CD14-positive monocyte (primary cell): ENCODE measurements around the gene VPS37B. TPM values are rescaled to one million over a fixed set of nuclear protein-coding genes. Genes with fewer than 3 reads are reported as not detected.

Source experiments
- DNase-seq, 3 donors: peaks; one replicate each; pipeline ENCODE4 v3.0.0-alpha.2; 2011 to 2022
- H2AFZ ChIP-seq: 2 replicates; pipeline ENCODE4 v1.6.0; 2012; ENCODE audit warnings: mild to moderate bottlenecking, low read depth, low read length, inconsistent platforms; ENCODE audit not compliant: insufficient read depth, poor library complexity, severe bottlenecking
- H3K27ac ChIP-seq, 2 donors: 1 replicate in 1 of 2; 2 replicates in 1 of 2; pipeline ENCODE4 v1.5.1; 2012 to 2013; ENCODE audit warnings: low read length in 2 of 2, control low read depth in 1 of 2, inconsistent platforms in 1 of 2, low read depth in 1 of 2, mild to moderate bottlenecking in 1 of 2
- H3K27me3 ChIP-seq, 2 donors: one replicate each; pipeline versions ENCODE4 v1.6.0 to v1.6.1; 2011 to 2013; ENCODE audit warnings: low read length in 2 of 2; ENCODE audit not compliant: control insufficient read depth in 2 of 2, insufficient read depth in 2 of 2
- H3K36me3 ChIP-seq, 2 donors: replicated peaks in 1 of 2; 1 replicate in 1 of 2; 2 replicates in 1 of 2; pipeline versions ENCODE4 v1.5.1 to v1.6.1; 2012 to 2013; ENCODE audit warnings: low read length in 2 of 2, control low read depth in 1 of 2, inconsistent platforms in 1 of 2, mild to moderate bottlenecking in 1 of 2; ENCODE audit not compliant: insufficient read depth in 2 of 2, control insufficient read depth in 1 of 2
- H3K4me1 ChIP-seq, 2 donors: 1 replicate in 1 of 2; 2 replicates in 1 of 2; pipeline versions ENCODE4 v1.5.1 to v1.6.1; 2012 to 2013; ENCODE audit warnings: low read length in 2 of 2, control low read depth in 1 of 2, inconsistent platforms in 1 of 2, mild to moderate bottlenecking in 1 of 2, moderate library complexity in 1 of 2; ENCODE audit not compliant: insufficient read depth in 2 of 2, control insufficient read depth in 1 of 2
- H3K4me2 ChIP-seq: replicated peaks from 2 replicates; pipeline ENCODE3; 2012; ENCODE audit warnings: low read length, moderate library complexity, mild to moderate bottlenecking; ENCODE audit not compliant: poor library complexity, severe bottlenecking; ENCODE audit errors: extremely low read depth
- H3K4me3 ChIP-seq, 3 experiments: fragments of 200-600 bp in 1 of 3; sonication (generic) in 1 of 3; replicated peaks in 1 of 3; 1 replicate in 2 of 3; 2 replicates in 1 of 3; pipeline ENCODE4 v1.5.1; 2011 to 2013; ENCODE audit warnings: low read length in 3 of 3, mild to moderate bottlenecking in 3 of 3, control low read depth in 2 of 3, low read depth in 2 of 3, inconsistent platforms in 1 of 3, moderate library complexity in 1 of 3
- H3K79me2 ChIP-seq: 2 replicates; pipeline ENCODE4 v1.6.0; 2012; ENCODE audit warnings: mild to moderate bottlenecking, control low read depth, inconsistent platforms, low read length, moderate library complexity; ENCODE audit not compliant: insufficient read depth
- H3K9ac ChIP-seq: 2 replicates; pipeline ENCODE4 v1.6.0; 2017; ENCODE audit warnings: low read length, mild to moderate bottlenecking; ENCODE audit not compliant: insufficient read depth, poor library complexity, severe bottlenecking
- H3K9me3 ChIP-seq, 2 donors: replicated peaks in 1 of 2; 1 replicate in 1 of 2; 2 replicates in 1 of 2; pipeline versions ENCODE4 v1.5.1 to v1.6.1; 2012 to 2013; ENCODE audit warnings: low read length in 2 of 2, control low read depth in 1 of 2; ENCODE audit not compliant: control insufficient read depth in 1 of 2, insufficient read depth in 1 of 2
- H4K20me1 ChIP-seq: 2 replicates; pipeline ENCODE4 v1.6.0; 2012; ENCODE audit warnings: mild to moderate bottlenecking, low read length, control low read depth, moderate library complexity; ENCODE audit not compliant: insufficient read depth
- H3K27ac Mint-ChIP-seq, 7 donors: one replicate each; pipeline ENCODE4 v1.8.0; 2020; ENCODE audit warnings: mild to moderate bottlenecking in 7 of 7, mixed read lengths in 7 of 7, moderate library complexity in 6 of 7, inconsistent platforms in 2 of 7
- H3K27me3 Mint-ChIP-seq, 3 donors: one replicate each; pipeline ENCODE4 v1.8.0; 2021 to 2022; ENCODE audit warnings: low read depth in 3 of 3, mild to moderate bottlenecking in 3 of 3, mixed read lengths in 3 of 3, moderate library complexity in 3 of 3, inconsistent platforms in 1 of 3
- H3K36me3 Mint-ChIP-seq, 2 donors: one replicate each; pipeline ENCODE4 v1.8.0; 2020; ENCODE audit warnings: mixed read lengths in 2 of 2, inconsistent platforms in 1 of 2, mild to moderate bottlenecking in 1 of 2
- H3K4me1 Mint-ChIP-seq: one replicate; pipeline ENCODE4 v1.8.0; 2020; ENCODE audit warnings: mild to moderate bottlenecking, mixed read lengths
- H3K4me3 Mint-ChIP-seq, 2 donors: one replicate each; pipeline ENCODE4 v1.8.0; 2020; ENCODE audit warnings: mild to moderate bottlenecking in 2 of 2, mixed read lengths in 2 of 2, moderate library complexity in 1 of 2
- H3K9me3 Mint-ChIP-seq, 7 donors: one replicate each; pipeline ENCODE4 v1.8.0; 2020 to 2022; ENCODE audit warnings: mixed read lengths in 7 of 7, mild to moderate bottlenecking in 6 of 7, moderate library complexity in 6 of 7, inconsistent platforms in 2 of 7
- CTCF ChIP-seq: fragments of 200-600 bp; IDR thresholded peaks from one replicate; pipeline ENCODE4 v1.8.0; 2022; ENCODE audit warnings: antibody characterized with exemption, mild to moderate bottlenecking
- WGBS: methylation state at CpG from one replicate; pipeline ENCODE4 v1.1.5; 2013; ENCODE audit warnings: missing lambda C conversion rate; ENCODE audit not compliant: insufficient coverage; 5-methylcytosine and 5-hydroxymethylcytosine counted together
- intact Hi-C, 2 donors: fragments of 100-400 bp; cut with micrococcal nuclease; formaldehyde crosslinking; loops; one replicate each; pipeline versions ENCODE4 v1.15.0 to v1.15.1; 2023
- polyA plus RNA-seq, 3 donors: library from polyadenylated mRNA; depleted of rRNA in 1 of 3; unstranded in 2 of 3; stranded (reverse) in 1 of 3; fragments of 300-500 nt in 2 of 3; fragments of >200 nt in 1 of 3; fragmentation: Illumina TruSeq in 2 of 3; gene quantifications; 1 replicate in 2 of 3; 2 replicates in 1 of 3; pipeline ENCODE4 v1.2.3, GENCODE V29; 2012 to 2021

Gene VPS37B
- polyA plus RNA-seq, 3 donors: 12.3 to 34.3 (median 16.4) TPM

- Histone ChIP-seq H3K27ac (no peak overlapping the region), H3K4me3 (no peak overlapping the region), H3K79me2 (no peaks in the 10 kb centered on the region), H4K20me1 (peaks cover 10% of the 10 kb centered on the region), H3K9me3 (no peaks in the 10 kb centered on the region), H2AFZ (no peak overlapping the region), H3K27me3 (no peaks in the 10 kb centered on the region), H3K9ac (no peak overlapping the region), H3K4me2 (no peak overlapping the region), H3K4me1 (peaks cover 0 to 4% of the 10 kb centered on the region in 2 donors), H3K36me3 (no peaks in the 10 kb centered on the region)
- Mint-ChIP-seq H3K4me1 (no peaks in the 10 kb centered on the region), H3K9me3 (no peaks in the 10 kb centered on the region), H3K27me3 (peaks cover 0 to 7% (median 1%) of the 10 kb centered on the region in 3 donors), H3K36me3 (no peaks in the 10 kb centered on the region), H3K27ac (no peak overlapping the region), H3K4me3 (no peak overlapping the region)
- 98% methylated on average over 22 of the region's 24 CpGs for WGBS
- DNase-seq: no peak
- intact Hi-C loops: no loop called here
- TF ChIP-seq CTCF: no peak
Observed at GRCh38 chr12:122856999-122857671, 38.8 kb downstream of the VPS37B start.

- Histone ChIP-seq H3K27me3 (no peaks in the 10 kb centered on the region), H3K79me2 (no peaks in the 10 kb centered on the region), H3K36me3 (no peaks in the 10 kb centered on the region), H3K9me3 (no peaks in the 10 kb centered on the region), H3K27ac (no peak overlapping the region), H3K4me3 (no peak overlapping the region), H4K20me1 (peaks cover 5% of the 10 kb centered on the region), H3K4me1 (peaks cover 0 to 4% of the 10 kb centered on the region in 2 donors), H3K4me2 (no peak overlapping the region), H3K9ac (no peak overlapping the region), H2AFZ (no peak overlapping the region)
- TF ChIP-seq CTCF: no peak
- Mint-ChIP-seq H3K27me3 (peaks cover 0 to 7% (median 1%) of the 10 kb centered on the region in 3 donors), H3K27ac (peak overlapping the region in 1 of 7 donors; percentile 27), H3K9me3 (no peaks in the 10 kb centered on the region), H3K36me3 (no peaks in the 10 kb centered on the region), H3K4me1 (no peaks in the 10 kb centered on the region), H3K4me3 (no peak overlapping the region)
- no peak for DNase-seq
- intact Hi-C loops: no loop called here
- WGBS: 97% methylated on average over 39 of the region's 40 CpGs
Observed at GRCh38 chr12:122855928-122856831, 39.7 kb downstream of the VPS37B start.
